Measurements from ENCODE around the gene DGKH. TPM values are rescaled to one million over a fixed set of nuclear protein-coding genes. Genes with fewer than 3 reads are reported as not detected.

Gene DGKH
- total RNA-seq, 1 donor from 2014 or later, result 16.8 TPM

- Histone ChIP-seq H3K27me3 (ENCODE audit: control insufficient read depth, insufficient read depth, low read length) (no peaks in the 10 kb centered on the region), H3K36me3 (ENCODE audit: control insufficient read depth, insufficient read depth, low read length) (peaks cover 4% of the 10 kb centered on the region), H3K4me3 (ENCODE audit: low read depth, low read length) (no peak overlapping the region)
- DNase-seq (ENCODE audit: low read depth) (peak; percentile 69), FAIRE-seq (no peak)
- peak; percentile 42 for TF ChIP-seq CTCF (IDR thresholded peaks at IDR 0.05; ENCODE audit: insufficient read depth, low read length, severe bottlenecking)
These were observed 62.1 kb downstream of the DGKH start for GRCh38 chr13:42110410-42111155.

- H3K4me3 ChIP-seq (ENCODE audit: low read depth, low read length), result no peak overlapping the region
- H3K36me3 ChIP-seq (ENCODE audit: control insufficient read depth, insufficient read depth, low read length), result peaks cover 3% of the 10 kb centered on the region
- H3K27me3 ChIP-seq (ENCODE audit: control insufficient read depth, insufficient read depth, low read length), result no peaks in the 10 kb centered on the region
- no peak for FAIRE-seq
- DNase-seq (ENCODE audit: low read depth), result no peak
- no peak for TF ChIP-seq CTCF (IDR thresholded peaks at IDR 0.05; ENCODE audit: insufficient read depth, low read length, severe bottlenecking)
These were observed 64.4 kb downstream of the DGKH start for GRCh38 chr13:42112864-42113263.

GRCh38 chr13:42113478-42113877, 65.0 kb downstream of the DGKH start:
- DNase-seq (ENCODE audit: low read depth), result no peak
- no peak overlapping the region for H3K4me3 ChIP-seq (ENCODE audit: low read depth, low read length)
- FAIRE-seq, result no peak

GRCh38 chr13:42114278-42114677, 65.8 kb downstream of the DGKH start:
- no peak for DNase-seq (ENCODE audit: low read depth)
- H3K4me3 ChIP-seq (ENCODE audit: low read depth, low read length), result no peak overlapping the region
- no peak for FAIRE-seq
- no peak for TF ChIP-seq CTCF (IDR thresholded peaks at IDR 0.05; ENCODE audit: insufficient read depth, low read length, severe bottlenecking)
- peaks cover 3% of the 10 kb centered on the region for H3K36me3 ChIP-seq (ENCODE audit: control insufficient read depth, insufficient read depth, low read length)
- H3K27me3 ChIP-seq (ENCODE audit: control insufficient read depth, insufficient read depth, low read length), result no peaks in the 10 kb centered on the region

More at GRCh38 chr13:42113478-42113877, 65.0 kb downstream of the DGKH start:
- Histone ChIP-seq H3K27me3 (ENCODE audit: control insufficient read depth, insufficient read depth, low read length) (no peaks in the 10 kb centered on the region), H3K36me3 (ENCODE audit: control insufficient read depth, insufficient read depth, low read length) (peaks cover 3% of the 10 kb centered on the region)
- TF ChIP-seq CTCF (IDR thresholded peaks at IDR 0.05; ENCODE audit: insufficient read depth, low read length, severe bottlenecking), result no peak

GRCh38 chr13:42114912-42115311, 66.5 kb downstream of the DGKH start:
- TF ChIP-seq CTCF (IDR thresholded peaks at IDR 0.05; ENCODE audit: insufficient read depth, low read length, severe bottlenecking), result no peak
- FAIRE-seq, result no peak
- peak; percentile 41 for DNase-seq (ENCODE audit: low read depth)
- no peaks in the 10 kb centered on the region for H3K27me3 ChIP-seq (ENCODE audit: control insufficient read depth, insufficient read depth, low read length)
- peaks cover 3% of the 10 kb centered on the region for H3K36me3 ChIP-seq (ENCODE audit: control insufficient read depth, insufficient read depth, low read length)
- no peak overlapping the region for H3K4me3 ChIP-seq (ENCODE audit: low read depth, low read length)

GRCh38 chr13:42116225-42116624, 67.8 kb downstream of the DGKH start:
- no peak for TF ChIP-seq CTCF (IDR thresholded peaks at IDR 0.05; ENCODE audit: insufficient read depth, low read length, severe bottlenecking)
- DNase-seq (ENCODE audit: low read depth) (peak; percentile 84), FAIRE-seq (no peak)
- Histone ChIP-seq H3K27me3 (ENCODE audit: control insufficient read depth, insufficient read depth, low read length) (no peaks in the 10 kb centered on the region), H3K4me3 (ENCODE audit: low read depth, low read length) (no peak overlapping the region), H3K36me3 (ENCODE audit: control insufficient read depth, insufficient read depth, low read length) (peaks cover 3% of the 10 kb centered on the region)

Data from bronchial epithelial cell (primary cell).